ENCODE measurements around the gene EPHA4.

GRCh38 chr2:221600388-221600787 lies 28.3 kb upstream of the EPHA4 start:
- TF ChIP-seq, protein P1, sequence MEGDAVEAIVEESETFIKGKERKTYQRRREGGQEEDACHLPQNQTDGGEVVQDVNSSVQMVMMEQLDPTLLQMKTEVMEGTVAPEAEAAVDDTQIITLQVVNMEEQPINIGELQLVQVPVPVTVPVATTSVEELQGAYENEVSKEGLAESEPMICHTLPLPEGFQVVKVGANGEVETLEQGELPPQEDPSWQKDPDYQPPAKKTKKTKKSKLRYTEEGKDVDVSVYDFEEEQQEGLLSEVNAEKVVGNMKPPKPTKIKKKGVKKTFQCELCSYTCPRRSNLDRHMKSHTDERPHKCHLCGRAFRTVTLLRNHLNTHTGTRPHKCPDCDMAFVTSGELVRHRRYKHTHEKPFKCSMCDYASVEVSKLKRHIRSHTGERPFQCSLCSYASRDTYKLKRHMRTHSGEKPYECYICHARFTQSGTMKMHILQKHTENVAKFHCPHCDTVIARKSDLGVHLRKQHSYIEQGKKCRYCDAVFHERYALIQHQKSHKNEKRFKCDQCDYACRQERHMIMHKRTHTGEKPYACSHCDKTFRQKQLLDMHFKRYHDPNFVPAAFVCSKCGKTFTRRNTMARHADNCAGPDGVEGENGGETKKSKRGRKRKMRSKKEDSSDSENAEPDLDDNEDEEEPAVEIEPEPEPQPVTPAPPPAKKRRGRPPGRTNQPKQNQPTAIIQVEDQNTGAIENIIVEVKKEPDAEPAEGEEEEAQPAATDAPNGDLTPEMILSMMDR (conservative IDR thresholded peaks at IDR 0.05; ENCODE audit: low read length), result no peak
- no peak for TF ChIP-seq EZH2phosphoT487 (IDR thresholded peaks at IDR 0.05; ENCODE audit: borderline replicate concordance)

Measured in Loucy (cell line).